OCI-LY3 (cell line): ENCODE measurements around the gene DDX39A.

ENCODE experiments used
- EZH2phosphoT487 ChIP-seq: fragments of 200-600 bp; shearing (Covaris generic); IDR thresholded peaks from 2 replicates; pipeline ENCODE4 v1.6.1; 2018; ENCODE audit warnings: antibody characterized with exemption, mixed run types, low read depth
- TF ChIP-seq, protein P1 (sequence below): fragments of 200-600, 300-600 bp; sonication (generic); IDR thresholded peaks from 2 replicates; pipeline ENCODE4 v1.5.1; 2014; ENCODE audit warnings: antibody characterized with exemption, low read length, low read depth

DNA sequence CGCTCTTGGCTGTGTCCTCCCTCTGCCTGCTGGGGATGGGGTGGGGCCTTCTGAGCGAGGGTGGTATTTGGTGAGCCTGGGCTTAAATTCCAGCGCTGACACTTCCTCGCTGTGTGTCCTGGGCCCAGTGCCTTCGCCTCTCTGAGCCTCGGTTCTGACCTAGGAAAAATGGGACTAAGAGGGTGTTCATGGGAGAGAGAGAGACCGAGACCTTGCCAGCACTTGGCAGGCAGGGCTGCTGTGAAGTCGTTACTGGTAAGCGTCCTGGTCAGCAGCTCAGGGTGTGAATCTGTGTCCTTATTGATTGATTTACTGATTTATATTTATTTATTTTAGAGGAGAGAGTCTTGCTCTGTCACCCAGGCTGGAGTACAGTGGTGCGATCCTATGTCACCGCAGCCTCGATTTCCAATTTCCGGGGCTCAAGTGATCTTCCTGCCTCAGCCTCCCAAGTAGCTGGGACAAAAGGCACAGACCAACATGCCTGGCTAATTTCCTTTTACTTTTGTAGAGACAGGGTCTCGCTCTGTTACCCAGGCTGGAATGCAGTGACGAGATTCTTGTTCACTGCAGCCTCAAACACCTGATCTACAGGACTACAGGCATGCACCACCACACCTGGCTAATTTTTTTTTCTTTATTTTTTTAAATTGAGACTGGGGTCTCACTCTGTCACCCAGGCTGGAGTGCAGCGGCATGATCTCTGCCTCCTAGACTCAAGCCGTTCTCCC is 16.3 kb upstream of the DDX39A start:
- TF ChIP-seq, protein P1, sequence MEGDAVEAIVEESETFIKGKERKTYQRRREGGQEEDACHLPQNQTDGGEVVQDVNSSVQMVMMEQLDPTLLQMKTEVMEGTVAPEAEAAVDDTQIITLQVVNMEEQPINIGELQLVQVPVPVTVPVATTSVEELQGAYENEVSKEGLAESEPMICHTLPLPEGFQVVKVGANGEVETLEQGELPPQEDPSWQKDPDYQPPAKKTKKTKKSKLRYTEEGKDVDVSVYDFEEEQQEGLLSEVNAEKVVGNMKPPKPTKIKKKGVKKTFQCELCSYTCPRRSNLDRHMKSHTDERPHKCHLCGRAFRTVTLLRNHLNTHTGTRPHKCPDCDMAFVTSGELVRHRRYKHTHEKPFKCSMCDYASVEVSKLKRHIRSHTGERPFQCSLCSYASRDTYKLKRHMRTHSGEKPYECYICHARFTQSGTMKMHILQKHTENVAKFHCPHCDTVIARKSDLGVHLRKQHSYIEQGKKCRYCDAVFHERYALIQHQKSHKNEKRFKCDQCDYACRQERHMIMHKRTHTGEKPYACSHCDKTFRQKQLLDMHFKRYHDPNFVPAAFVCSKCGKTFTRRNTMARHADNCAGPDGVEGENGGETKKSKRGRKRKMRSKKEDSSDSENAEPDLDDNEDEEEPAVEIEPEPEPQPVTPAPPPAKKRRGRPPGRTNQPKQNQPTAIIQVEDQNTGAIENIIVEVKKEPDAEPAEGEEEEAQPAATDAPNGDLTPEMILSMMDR: no peak
- no peak for TF ChIP-seq EZH2phosphoT487
